IMR-90 (cell line): ENCODE data around the gene B4GALNT3. TPM values are rescaled to one million over a fixed set of nuclear protein-coding genes. Genes with fewer than 3 reads are reported as not detected.

Source experiments
- ATAC-seq: fragments of 200-7000 bp; cut with Tn5 transposase; 2 replicates; pipeline ENCODE4 v1.9.1; 2020; ENCODE audit warnings: low read depth, mild to moderate bottlenecking, moderate library complexity
- BruUV-seq: library from RNA; stranded (reverse); fragments of 400-500 nt; replicated peaks from 2 replicates; lab custom pipeline; 2021; lab: Mats Ljungman, UMichigan
- CTCF ChIA-PET: fragments of 300-600 bp; formaldehyde crosslinking; extraction: SDS; loops from one replicate; lab custom pipeline; 2021; ENCODE audit warnings: antibody characterized with exemption; lab: Yijun Ruan, JAX
- POLR2A ChIA-PET: fragments of 300-600 bp; sonication (Branson Sonifier 250); formaldehyde crosslinking; loops from one replicate; lab custom pipeline; 2022; ENCODE audit warnings: antibody characterized with exemption; ENCODE audit not compliant: unreplicated experiment; lab: Charles Lee
- DNase-seq: peaks from one replicate; pipeline ENCODE4 v3.0.0; 2013
- H2AFZ ChIP-seq: replicated peaks from 2 replicates; pipeline ENCODE3; 2013; ENCODE audit warnings: low read length, mild to moderate bottlenecking; ENCODE audit not compliant: poor library complexity
- H2AK5ac ChIP-seq: 2 replicates; pipeline ENCODE4 v1.6.1; 2013; ENCODE audit warnings: low read depth, low read length, inconsistent platforms
- H2AK9ac ChIP-seq: replicated peaks from 2 replicates; pipeline ENCODE3; 2013; ENCODE audit warnings: mild to moderate bottlenecking, low read depth, low read length, moderate library complexity; ENCODE audit not compliant: poor library complexity
- H2BK120ac ChIP-seq: 2 replicates; pipeline ENCODE4 v1.6.1; 2013; ENCODE audit warnings: low read depth, low read length, inconsistent platforms
- H2BK15ac ChIP-seq: 3 replicates; pipeline ENCODE4 v1.6.1; 2013; ENCODE audit warnings: low read depth, low read length, inconsistent platforms
- H2BK20ac ChIP-seq: 2 replicates; pipeline ENCODE4 v1.6.1; 2013; ENCODE audit warnings: low read depth, mild to moderate bottlenecking, inconsistent platforms, low read length, moderate library complexity
- H2BK5ac ChIP-seq: 2 replicates; pipeline ENCODE4 v1.6.1; 2013; ENCODE audit warnings: mild to moderate bottlenecking, low read depth, low read length, inconsistent platforms; ENCODE audit not compliant: poor library complexity, severe bottlenecking
- H3K14ac ChIP-seq: replicated peaks from 2 replicates; pipeline ENCODE4 v1.6.1; 2013; ENCODE audit warnings: low read depth, low read length, inconsistent platforms
- H3K18ac ChIP-seq: 2 replicates; pipeline ENCODE4 v1.6.1; 2013; ENCODE audit warnings: low read depth, low read length, control low read depth
- H3K23ac ChIP-seq: 2 replicates; pipeline ENCODE4 v1.6.1; 2013; ENCODE audit warnings: low read depth, low read length, inconsistent platforms
- H3K27ac ChIP-seq: 2 replicates; pipeline ENCODE4 v1.5.1; 2013; ENCODE audit warnings: mild to moderate bottlenecking, control low read depth, low read length; ENCODE audit not compliant: insufficient read depth
- H3K27me3 ChIP-seq: 2 replicates; pipeline ENCODE4 v1.6.1; 2013; ENCODE audit warnings: low read length; ENCODE audit not compliant: control insufficient read depth, insufficient read depth
- H3K36me3 ChIP-seq: 2 replicates; pipeline ENCODE4 v1.6.1; 2013; ENCODE audit warnings: low read length, mixed read lengths; ENCODE audit not compliant: control insufficient read depth, insufficient read depth
- H3K4ac ChIP-seq: 2 replicates; pipeline ENCODE4 v1.6.1; 2013; ENCODE audit warnings: low read depth, low read length, inconsistent platforms
- H3K4me1 ChIP-seq: 2 replicates; pipeline ENCODE4 v1.6.1; 2013; ENCODE audit warnings: low read length, mixed read lengths; ENCODE audit not compliant: control insufficient read depth, insufficient read depth
- H3K4me2 ChIP-seq: 2 replicates; pipeline ENCODE4 v1.6.1; 2013; ENCODE audit warnings: low read depth, mild to moderate bottlenecking, control low read depth, low read length, moderate library complexity
- H3K4me3 ChIP-seq: 2 replicates; pipeline ENCODE4 v1.5.1; 2013; ENCODE audit warnings: low read depth, mild to moderate bottlenecking, control low read depth, low read length, moderate library complexity; ENCODE audit not compliant: insufficient read depth
- H3K56ac ChIP-seq: 2 replicates; pipeline ENCODE4 v1.6.1; 2013; ENCODE audit warnings: low read length, inconsistent platforms; ENCODE audit not compliant: insufficient read depth; ENCODE audit errors: extremely low read depth
- H3K79me1 ChIP-seq, 2 experiments: 2 replicates each; pipeline ENCODE4 v1.6.1; 2013; ENCODE audit warnings: low read length in 2 of 2, inconsistent platforms in 1 of 2, low read depth in 1 of 2
- H3K9ac ChIP-seq: 2 replicates; pipeline ENCODE4 v1.6.1; 2013; ENCODE audit warnings: low read depth, low read length, control low read depth
- H3K9me1 ChIP-seq: 2 replicates; pipeline ENCODE4 v1.6.1; 2013; ENCODE audit warnings: low read length, inconsistent platforms; ENCODE audit not compliant: insufficient read depth
- H3K9me3 ChIP-seq: 2 replicates; pipeline ENCODE4 v1.6.1; 2013; ENCODE audit warnings: low read length; ENCODE audit not compliant: control insufficient read depth, insufficient read depth
- H4K20me1 ChIP-seq: 2 replicates; pipeline ENCODE4 v1.6.1; 2013; ENCODE audit warnings: low read length, inconsistent platforms; ENCODE audit not compliant: insufficient read depth
- H4K5ac ChIP-seq: 2 replicates; pipeline ENCODE4 v1.6.1; 2013; ENCODE audit warnings: mild to moderate bottlenecking, low read depth, low read length, control low read depth
- H4K8ac ChIP-seq, 2 experiments: 2 replicates each; pipeline ENCODE4 v1.6.1; 2013; ENCODE audit warnings: low read depth in 2 of 2, low read length in 2 of 2, control low read depth in 1 of 2, inconsistent platforms in 1 of 2
- H4K91ac ChIP-seq: 2 replicates; pipeline ENCODE4 v1.6.1; 2013; ENCODE audit warnings: low read depth, low read length, inconsistent platforms; ENCODE audit not compliant: insufficient read depth
- CEBPB ChIP-seq: IDR thresholded peaks from 2 replicates; pipeline ENCODE4 v1.6.1; 2012; ENCODE audit warnings: low read depth, low read length, improper control_type of control experiment
- MAFK ChIP-seq: IDR thresholded peaks from 2 replicates; pipeline ENCODE4 v1.6.1; 2012; ENCODE audit warnings: low read depth, low read length, improper control_type of control experiment
- MXI1 ChIP-seq: IDR thresholded peaks from 2 replicates; pipeline ENCODE4 v1.6.1; 2012; ENCODE audit warnings: low read depth, mild to moderate bottlenecking, low read length, moderate library complexity, borderline replicate concordance
- NFE2L2 ChIP-seq: fragments of 150-350 bp; IDR thresholded peaks from 2 replicates; pipeline ENCODE4 v1.6.1; 2016; ENCODE audit warnings: low read depth, mild to moderate bottlenecking, low read length
- WGBS, 2 experiments: methylation state at CpG; one replicate each; pipeline versions ENCODE4 v1.1.5 to v1.1.7; 2013; ENCODE audit warnings: missing lambda C conversion rate in 2 of 2; ENCODE audit not compliant: insufficient read length in 1 of 2; ENCODE audit errors: extremely low coverage in 2 of 2; 5-methylcytosine and 5-hydroxymethylcytosine counted together
- dilution Hi-C: fragments of 300-500 bp; cut with HindIII; formaldehyde crosslinking; loops from one replicate; pipeline ENCODE4 v1.14.3; 2018; ENCODE audit warnings: low sequenced_read_pairs; ENCODE audit not compliant: unreplicated experiment
- in situ Hi-C: fragments of 300-500 bp; cut with MboI; formaldehyde crosslinking; loops from 3 replicates; pipeline ENCODE4 v1.14.3; 2019; ENCODE audit warnings: low sequenced_read_pairs, inconsistent platforms, mixed read lengths
- intact Hi-C: fragments of 100-400 bp; cut with micrococcal nuclease; formaldehyde crosslinking; loops from 2 replicates; pipeline ENCODE4 v1.10.0; 2022
- polyA plus RNA-seq, 3 experiments: library from polyadenylated mRNA; depleted of rRNA; stranded (reverse); fragments of >200 nt; gene quantifications; 2 replicates each; pipeline ENCODE4 v1.2.3, GENCODE V29; 2012; ENCODE audit warnings: low replicate concordance in 1 of 3
- total RNA-seq: library from RNA; depleted of rRNA; stranded (reverse); fragments of >200 nt; gene quantifications from 2 replicates; pipeline ENCODE4 v1.2.3, GENCODE V29; 2012
- TF ChIP-seq, protein P1 (sequence below): fragments of 150-350 bp; IDR thresholded peaks from 2 replicates; pipeline ENCODE4 v1.6.1; 2016; ENCODE audit warnings: low read depth, mild to moderate bottlenecking, low read length, moderate library complexity, borderline replicate concordance

B4GALNT3 gene
- total and polyA plus RNA-seq, 2 of the 4 experiments (the other 2 are of a cell fraction): not detected

DNA sequence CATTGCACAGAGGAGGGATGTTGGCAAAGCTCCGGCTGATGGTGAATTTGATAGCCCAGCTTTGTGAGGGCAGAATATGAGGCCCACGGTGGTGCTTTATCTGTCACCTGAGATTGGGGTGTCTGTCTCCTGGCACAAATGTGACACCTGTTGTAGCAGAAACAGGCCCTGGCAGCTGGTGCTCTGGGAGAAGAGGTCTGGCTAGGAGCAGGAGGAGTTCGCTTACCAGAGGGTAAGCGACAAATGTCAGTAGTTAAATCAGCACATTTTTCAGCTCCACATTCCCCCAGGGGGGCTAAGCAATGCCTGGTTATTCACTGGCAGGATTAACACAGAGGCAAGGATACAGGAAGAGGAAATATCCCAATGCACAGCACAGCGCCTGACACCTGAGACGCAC, 71.1 kb downstream of the B4GALNT3 start:
- dilution Hi-C loops: no loop called here

More for the DNA sequence above, 71.1 kb downstream of the B4GALNT3 start:
- Histone ChIP-seq H3K4me3 (no peak overlapping the region), H2BK20ac (no peak overlapping the region), H3K18ac (no peak overlapping the region), H3K4ac (no peak overlapping the region), H3K9me3 (peaks cover 3% of the 10 kb centered on the region; the same call in 1 of the 2 replicates), H2AFZ (no peak overlapping the region), H3K27ac (no peak overlapping the region), H3K4me1 (peaks cover 4% of the 10 kb centered on the region; the same call in 1 of the 2 replicates), H3K36me3 (no peaks in the 10 kb centered on the region), H3K14ac (no peak overlapping the region), H2BK15ac (no peak overlapping the region), H2AK9ac (no peak overlapping the region), H3K79me1 (no peaks in the 10 kb centered on the region), H2BK120ac (no peak overlapping the region), H3K9me1 (0 out of 2 replicates have a peak, but pooled peaks cover 2% of the 10 kb centered on the region), H4K5ac (no peak overlapping the region), H3K9ac (no peak overlapping the region), H4K20me1 (no peaks in the 10 kb centered on the region), H3K56ac (no peak overlapping the region), H3K23ac (no peak overlapping the region), H3K4me2 (no peak overlapping the region), H3K27me3 (peaks cover 49% of the 10 kb centered on the region), H4K91ac (no peak overlapping the region), H4K8ac (no peak overlapping the region), H2BK5ac (no peak overlapping the region), H2AK5ac (no peak overlapping the region)
- 77% methylated on average over 2 of the region's 6 CpGs; no CpG with 5 or more reads in 1 of the 2 experiments for WGBS, 2 experiments
- no peak for DNase-seq
- POLR2A ChIA-PET: no interaction called here
- intact Hi-C loops: no loop called here
- ATAC-seq: no peak
- no TSS peak for BruUV-seq
- in situ Hi-C loops: no loop called here
- CTCF ChIA-PET: no interaction called here
- TF ChIP-seq NFE2L2 (no peak), CEBPB (no peak), MAFK (no peak), MXI1 (no peak)
- TF ChIP-seq, protein P1, sequence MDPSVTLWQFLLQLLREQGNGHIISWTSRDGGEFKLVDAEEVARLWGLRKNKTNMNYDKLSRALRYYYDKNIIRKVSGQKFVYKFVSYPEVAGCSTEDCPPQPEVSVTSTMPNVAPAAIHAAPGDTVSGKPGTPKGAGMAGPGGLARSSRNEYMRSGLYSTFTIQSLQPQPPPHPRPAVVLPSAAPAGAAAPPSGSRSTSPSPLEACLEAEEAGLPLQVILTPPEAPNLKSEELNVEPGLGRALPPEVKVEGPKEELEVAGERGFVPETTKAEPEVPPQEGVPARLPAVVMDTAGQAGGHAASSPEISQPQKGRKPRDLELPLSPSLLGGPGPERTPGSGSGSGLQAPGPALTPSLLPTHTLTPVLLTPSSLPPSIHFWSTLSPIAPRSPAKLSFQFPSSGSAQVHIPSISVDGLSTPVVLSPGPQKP: no peak
